SH-SY5Y (cell line): ENCODE measurements around the gene ZNF683.

ENCODE experiments used
- GATA2 ChIP-seq: IDR thresholded peaks from 2 replicates; pipeline ENCODE4 v1.6.1; 2011; ENCODE audit warnings: mild to moderate bottlenecking, low read depth, low read length
- GATA3 ChIP-seq: IDR thresholded peaks from 2 replicates; pipeline ENCODE4 v1.6.1; 2011; ENCODE audit warnings: low read depth, mild to moderate bottlenecking, low read length, moderate library complexity

The ZNF683 gene

DNA sequence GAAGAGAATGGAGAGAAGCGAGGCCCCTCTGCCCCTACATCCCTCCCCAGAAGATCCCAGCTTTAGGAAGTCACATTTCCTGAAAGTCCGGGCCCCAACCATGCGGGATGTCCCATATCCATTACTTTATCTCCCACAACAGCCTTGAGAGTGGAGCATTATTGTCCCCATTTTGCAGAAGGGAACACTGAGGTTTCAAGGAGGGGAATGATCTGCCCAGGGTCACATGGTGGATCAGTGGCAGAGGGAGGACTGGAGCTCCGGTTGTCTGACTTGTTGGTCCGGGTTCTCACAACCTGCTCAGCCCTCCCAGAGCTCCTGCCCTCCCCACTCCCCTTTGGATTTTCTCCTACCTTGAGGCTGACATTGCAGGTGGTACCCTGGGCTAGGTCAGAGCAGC, 16.4 kb downstream of the ZNF683 start:
- no peak for TF ChIP-seq GATA2
- no peak for TF ChIP-seq GATA3

DNA sequence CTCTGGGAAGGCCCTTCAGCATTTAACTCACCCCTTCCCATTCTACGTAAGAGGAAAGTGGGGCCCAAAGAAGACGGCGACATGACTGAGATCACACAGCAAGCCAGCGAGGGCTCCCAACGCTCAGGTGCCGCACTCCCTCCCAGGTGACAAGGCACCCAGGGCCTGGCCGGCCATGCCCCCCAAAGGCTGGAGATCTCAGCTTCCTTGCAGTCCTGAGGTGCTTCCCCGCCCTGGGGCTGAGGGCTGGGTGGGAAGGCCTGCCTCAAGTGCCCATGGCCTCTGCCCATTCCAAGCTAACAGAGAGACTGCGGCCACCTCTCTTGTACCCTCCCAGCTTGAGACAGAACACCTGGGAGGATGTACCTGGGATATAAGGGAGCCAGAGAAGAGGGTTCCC, 17.6 kb downstream of the ZNF683 start:
- TF ChIP-seq GATA2 (no peak), GATA3 (no peak)

DNA sequence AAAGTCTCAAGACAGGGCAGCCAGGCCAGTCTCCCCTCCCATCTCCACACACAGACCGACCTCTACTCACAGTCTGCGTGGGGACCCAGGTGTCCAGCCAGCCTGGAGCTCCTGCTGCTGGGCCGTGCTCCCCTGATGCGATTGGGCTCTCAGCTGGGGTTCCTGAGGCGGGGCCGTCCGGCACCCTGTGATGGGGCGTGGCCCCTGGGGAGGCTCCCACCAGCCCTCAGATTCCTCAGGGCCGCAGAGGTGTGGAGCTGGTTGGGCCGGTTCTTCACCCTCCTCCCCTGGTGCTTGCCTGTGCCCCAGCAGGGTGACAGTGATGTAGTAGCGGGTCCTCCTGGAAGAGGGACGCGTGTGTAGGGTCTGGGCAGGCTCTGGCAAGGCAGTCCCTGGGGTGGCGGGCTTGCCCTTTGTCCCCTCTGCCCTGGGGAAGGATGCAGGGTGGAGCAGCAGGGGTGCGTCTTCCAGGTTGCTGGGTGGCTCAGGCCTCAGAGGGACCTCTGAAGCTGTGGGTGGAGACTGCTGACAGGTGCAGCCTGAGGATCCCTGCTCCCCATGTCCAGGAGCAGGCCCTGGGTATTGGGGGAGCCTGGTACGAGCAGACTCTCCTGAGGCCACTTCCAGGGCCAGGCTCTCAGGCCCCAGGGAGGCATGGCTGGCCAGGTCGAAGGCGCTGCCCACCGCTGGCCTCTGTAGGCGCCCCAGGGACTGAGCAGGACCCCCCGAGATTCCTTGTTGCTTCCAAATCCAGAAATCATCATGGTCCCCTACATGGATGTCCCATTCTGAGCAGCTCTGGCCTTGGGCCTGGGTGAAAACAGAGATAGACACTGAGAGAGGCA, 18.4 kb downstream of the ZNF683 start, which contains the start of gene CRYBG2:
CRYBG2 (minus strand) TSS at position 155 of the 845 bp plus-strand sequence. CDS start 7,473 bp downstream, outside the sequence.
- no peak for TF ChIP-seq GATA2
- no peak for TF ChIP-seq GATA3

- TF ChIP-seq GATA2, result no peak
- TF ChIP-seq GATA3, result no peak
Measured at GRCh38 chr1:26353210-26353859, 19.2 kb downstream of the ZNF683 start.

- no peak for TF ChIP-seq GATA3
- no peak for TF ChIP-seq GATA2
Measured at GRCh38 chr1:26352338-26352679, 20.2 kb downstream of the ZNF683 start.

DNA sequence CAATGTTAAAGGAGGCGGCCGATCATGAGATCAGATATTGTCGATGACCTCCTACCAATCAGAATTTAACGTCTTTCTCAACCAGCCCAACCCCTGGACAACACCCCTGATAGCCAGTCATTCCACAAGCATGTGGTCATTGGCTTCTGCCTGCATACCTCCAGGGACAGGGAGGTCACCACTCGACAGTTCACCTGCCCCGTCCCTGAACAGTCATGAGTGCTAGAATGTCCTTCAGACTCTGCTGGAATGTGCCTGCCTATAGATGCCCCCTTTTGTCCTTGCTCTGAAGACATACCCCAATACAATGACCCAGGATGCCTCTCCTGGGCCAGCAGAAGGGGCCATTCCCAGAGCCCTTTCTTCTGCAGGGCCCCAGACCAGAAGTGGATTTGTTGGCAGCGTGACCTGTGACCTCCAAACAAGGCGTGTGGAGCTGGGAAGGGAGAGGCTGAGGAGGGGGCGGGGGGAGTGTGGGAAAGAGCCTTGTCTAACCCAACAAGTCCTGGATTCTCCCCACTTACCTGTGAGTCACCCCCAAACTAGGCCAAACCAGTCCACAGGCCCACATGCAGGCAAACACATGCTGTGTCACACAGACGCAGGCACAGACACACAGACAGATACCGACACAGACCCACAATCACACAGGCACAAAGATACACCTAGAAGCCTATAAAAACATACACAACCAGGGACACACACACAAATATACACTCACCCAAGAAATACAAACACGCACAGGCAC, 20.8 kb downstream of the ZNF683 start:
- TF ChIP-seq GATA2, result no peak
- no peak for TF ChIP-seq GATA3

DNA sequence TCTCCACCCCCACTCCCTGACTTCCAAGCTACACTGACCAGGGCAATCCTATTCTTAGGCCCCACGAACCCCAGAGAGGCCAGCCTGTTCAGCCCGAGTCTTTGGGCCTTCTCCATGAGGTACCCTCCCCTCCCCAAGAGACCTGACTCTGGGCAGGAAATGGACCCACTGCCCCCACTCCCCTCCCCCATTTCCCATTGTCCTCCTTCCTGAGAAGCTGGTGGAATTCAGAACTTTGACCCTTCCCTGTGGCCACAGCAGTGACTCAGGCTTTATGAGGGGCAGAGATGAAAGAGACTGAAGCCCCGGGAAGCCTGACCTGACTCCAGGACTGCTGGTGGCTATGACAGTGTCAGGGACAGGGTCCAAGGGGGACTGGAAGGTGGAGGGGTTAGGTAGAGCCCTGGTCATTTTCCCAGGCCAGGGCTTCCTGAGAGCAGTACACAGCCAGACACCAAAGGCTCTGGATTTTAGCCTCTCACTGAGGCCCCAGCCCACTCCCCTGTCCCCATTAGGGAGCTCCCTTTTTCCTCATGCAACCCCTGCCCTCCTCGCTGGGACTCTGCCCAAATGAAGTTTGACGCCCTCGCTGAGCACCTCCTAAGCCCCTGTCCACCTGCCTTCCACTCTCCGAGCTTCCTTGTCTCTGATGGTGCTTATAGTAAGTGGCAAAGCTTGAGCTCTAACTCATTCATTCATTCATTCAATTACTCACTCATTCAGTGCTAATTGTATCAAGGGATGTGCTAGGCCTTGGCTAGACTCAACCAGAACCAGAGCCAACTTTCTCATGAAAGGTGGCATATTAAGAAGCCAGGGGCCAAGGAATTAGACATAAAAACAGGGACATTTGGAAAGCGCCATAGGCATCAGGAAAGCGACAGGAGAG, 21.6 kb downstream of the ZNF683 start:
- TF ChIP-seq GATA3 (no peak), GATA2 (no peak)

DNA sequence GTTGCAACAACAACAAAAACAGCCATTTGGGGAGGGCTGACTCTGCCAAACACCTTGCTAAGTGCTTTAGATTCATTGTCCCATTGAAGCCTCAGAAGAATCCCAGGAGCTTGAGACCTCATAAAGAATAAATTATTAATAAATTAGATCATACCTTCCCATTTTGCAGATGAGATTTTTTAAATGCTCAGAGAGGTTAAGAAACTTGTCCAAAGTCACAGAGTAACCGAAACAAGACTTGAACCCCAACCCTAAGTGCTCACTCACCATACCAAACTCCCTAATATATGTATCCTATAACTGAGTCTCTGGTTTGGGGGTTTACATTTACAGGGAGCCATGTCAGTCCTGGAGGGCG, 22.2 kb downstream of the ZNF683 start:
- no peak for TF ChIP-seq GATA2
- TF ChIP-seq GATA3, result no peak

GRCh38 chr1:26349877-26350244, 22.7 kb downstream of the ZNF683 start:
- TF ChIP-seq GATA3 (no peak), GATA2 (no peak)

GRCh38 chr1:26349188-26349876, 23.2 kb downstream of the ZNF683 start:
- TF ChIP-seq GATA3, result no peak
- no peak for TF ChIP-seq GATA2

DNA sequence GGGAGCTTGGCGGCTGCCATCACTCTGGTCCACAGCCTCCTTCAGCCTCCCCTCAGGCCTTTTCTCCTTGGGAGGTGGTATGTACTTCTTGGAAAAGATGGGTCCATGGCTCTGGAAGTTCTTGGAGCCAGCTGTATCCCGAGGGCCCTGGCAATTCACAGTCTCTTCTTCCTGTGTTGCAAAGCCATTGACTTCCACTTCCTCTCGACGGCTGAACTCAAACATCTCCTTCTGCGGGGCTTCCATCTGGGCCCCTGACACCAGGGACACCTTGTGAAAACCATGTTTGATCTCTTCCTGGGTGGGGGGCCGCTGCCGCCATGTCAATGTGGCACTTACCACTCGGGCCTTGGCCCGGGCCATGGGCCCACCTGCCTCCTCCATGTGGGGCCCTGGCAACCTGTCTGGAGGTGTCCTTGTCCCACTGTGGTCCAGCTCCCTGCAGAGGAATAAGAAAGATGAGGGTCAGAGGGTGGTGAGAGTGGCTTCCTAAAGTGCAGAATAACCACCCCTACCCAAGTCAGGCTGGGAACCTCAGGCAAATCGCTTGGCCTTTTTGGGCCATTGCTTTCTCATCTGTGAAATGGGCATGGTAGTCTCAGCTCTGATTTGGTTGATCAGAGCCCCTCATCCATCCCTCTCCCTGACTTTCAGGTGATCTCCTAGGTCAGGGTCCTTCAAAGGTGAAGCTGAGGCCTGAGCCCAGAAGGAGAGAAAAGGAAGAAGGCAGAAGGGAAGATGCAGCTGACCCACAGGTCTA, 26.1 kb downstream of the ZNF683 start:
- TF ChIP-seq GATA3 (no peak), GATA2 (no peak)

DNA sequence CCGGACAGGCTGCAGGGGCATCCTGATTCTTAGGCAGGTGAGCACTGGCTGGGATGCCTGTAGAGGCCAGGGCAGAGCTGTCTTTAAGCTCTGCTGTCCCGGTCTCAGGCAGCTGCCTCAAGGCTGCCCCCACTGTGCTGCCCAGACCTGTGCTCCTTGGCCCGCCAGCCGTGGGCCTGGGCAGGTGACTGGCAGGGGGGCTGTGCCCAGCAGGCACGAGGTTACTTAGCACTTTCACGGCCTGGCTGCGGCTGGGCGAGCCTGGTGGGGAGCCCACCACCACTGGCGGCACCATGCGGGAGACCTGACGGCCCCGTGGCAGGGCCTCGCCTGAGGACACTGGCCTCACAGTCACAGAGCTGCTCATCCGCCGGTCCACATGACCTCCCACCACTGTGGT, 26.8 kb downstream of the ZNF683 start:
- no peak for TF ChIP-seq GATA3
